SU-DHL-6 (cell line): ENCODE results near the gene RING1.

Experiments used
- H2AFZ ChIP-seq: fragments of 200-600 bp; sonication (generic); 2 replicates; pipeline ENCODE4 v1.6.1; 2014; ENCODE audit warnings: low read depth, mild to moderate bottlenecking, moderate library complexity, mixed read lengths, antibody characterized with exemption, low read length; ENCODE audit not compliant: severe bottlenecking
- H3F3A ChIP-seq: fragments of 200-600 bp; shearing (Covaris generic); 2 replicates; pipeline ENCODE4 v1.6.0; 2016; ENCODE audit warnings: antibody characterized with exemption, mild to moderate bottlenecking; ENCODE audit not compliant: insufficient read depth
- H3K27ac ChIP-seq: fragments of 200-600 bp; sonication (generic); 2 replicates; pipeline ENCODE4 v1.5.1; 2016; ENCODE audit warnings: low read depth, mild to moderate bottlenecking, low read length, moderate library complexity, mixed read lengths
- H3K27me3 ChIP-seq: fragments of 200-600 bp; sonication (generic), shearing (Covaris generic); 2 replicates; pipeline ENCODE4 v1.6.0; 2014; ENCODE audit warnings: mild to moderate bottlenecking, low read length
- H3K36me3 ChIP-seq: fragments of 200-600 bp; sonication (generic); 2 replicates; pipeline ENCODE4 v1.6.1; 2014; ENCODE audit warnings: mild to moderate bottlenecking, low read length, mixed read lengths
- H3K4me2 ChIP-seq: fragments of 300-600, 200-600 bp; shearing (Covaris generic), sonication (generic); 2 replicates; pipeline ENCODE4 v1.6.0; 2014; ENCODE audit warnings: low read length, low read depth, mild to moderate bottlenecking; ENCODE audit not compliant: poor library complexity, severe bottlenecking
- H3K4me3 ChIP-seq: fragments of 200-600 bp; sonication (generic); 2 replicates; pipeline ENCODE4 v1.5.1; 2014; ENCODE audit warnings: antibody characterized with exemption, low read length, mild to moderate bottlenecking, mixed read lengths; ENCODE audit not compliant: insufficient read depth, poor library complexity, severe bottlenecking
- H3K79me2 ChIP-seq: fragments of 200-600 bp; sonication (generic); 2 replicates; pipeline ENCODE4 v1.6.1; 2014; ENCODE audit warnings: mild to moderate bottlenecking, low read length, moderate library complexity; ENCODE audit not compliant: insufficient read depth
- H3K9ac ChIP-seq: fragments of 200-600 bp; sonication (generic); 2 replicates; pipeline ENCODE4 v1.7.0; 2014; ENCODE audit warnings: mild to moderate bottlenecking, low read length
- H3K9me2 ChIP-seq: fragments of 200-600 bp; sonication (generic); replicated peaks from 2 replicates; pipeline ENCODE4 v1.6.1; 2014; ENCODE audit warnings: low read length; ENCODE audit not compliant: insufficient read depth
- H3K9me3 ChIP-seq: fragments of 200-600 bp; sonication (generic); 2 replicates; pipeline ENCODE4 v1.6.1; 2014; ENCODE audit warnings: low read length, mixed read lengths; ENCODE audit not compliant: insufficient read depth
- H4K20me1 ChIP-seq: fragments of 200-600 bp; sonication (generic); 2 replicates; pipeline ENCODE4 v1.6.1; 2014; ENCODE audit warnings: low read depth, mild to moderate bottlenecking, antibody characterized with exemption, low read length, moderate library complexity, mixed read lengths
- EZH2phosphoT487 ChIP-seq: fragments of 200-600 bp; sonication (generic), shearing (Covaris generic); conservative IDR thresholded peaks from 2 replicates; pipeline ENCODE4 v1.6.1; 2018; ENCODE audit warnings: mild to moderate bottlenecking, antibody characterized with exemption, low read length, moderate library complexity, mixed read lengths
- TF ChIP-seq, protein P1 (sequence below): fragments of 200-600 bp; sonication (generic); IDR thresholded peaks from one replicate; pipeline ENCODE4 v1.5.1; 2017; ENCODE audit warnings: antibody characterized with exemption, mild to moderate bottlenecking, low read length, moderate library complexity; ENCODE audit not compliant: insufficient read depth, poor library complexity, severe bottlenecking

RING1 gene

DNA sequence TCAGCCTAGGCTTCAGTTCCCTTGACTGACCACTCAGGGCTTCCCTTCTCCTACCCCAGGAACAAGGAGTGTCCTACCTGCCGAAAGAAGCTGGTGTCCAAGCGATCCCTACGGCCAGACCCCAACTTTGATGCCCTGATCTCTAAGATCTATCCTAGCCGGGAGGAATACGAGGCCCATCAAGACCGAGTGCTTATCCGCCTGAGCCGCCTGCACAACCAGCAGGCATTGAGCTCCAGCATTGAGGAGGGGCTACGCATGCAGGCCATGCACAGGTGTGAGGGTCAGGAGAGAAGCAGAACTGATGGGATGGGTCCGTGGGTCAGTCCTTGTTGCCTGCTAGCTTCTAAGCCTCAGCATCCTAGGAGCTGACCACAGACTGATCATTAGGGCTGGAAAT lies 1.6 kb downstream of the RING1 start:
- Histone ChIP-seq H3F3A (peaks cover 16% of the 10 kb centered on the region), H3K79me2 (no peaks in the 10 kb centered on the region), H3K9ac (no peak overlapping the region), H3K27ac (no peak overlapping the region), H4K20me1 (no peaks in the 10 kb centered on the region), H3K36me3 (no peaks in the 10 kb centered on the region), H2AFZ (no peak overlapping the region), H3K4me3 (no peak overlapping the region), H3K4me2 (no peak overlapping the region), H3K9me3 (no peaks in the 10 kb centered on the region), H3K9me2 (no peaks in the 10 kb centered on the region), H3K27me3 (no peaks in the 10 kb centered on the region)
- TF ChIP-seq EZH2phosphoT487 = no peak
- TF ChIP-seq, protein P1, sequence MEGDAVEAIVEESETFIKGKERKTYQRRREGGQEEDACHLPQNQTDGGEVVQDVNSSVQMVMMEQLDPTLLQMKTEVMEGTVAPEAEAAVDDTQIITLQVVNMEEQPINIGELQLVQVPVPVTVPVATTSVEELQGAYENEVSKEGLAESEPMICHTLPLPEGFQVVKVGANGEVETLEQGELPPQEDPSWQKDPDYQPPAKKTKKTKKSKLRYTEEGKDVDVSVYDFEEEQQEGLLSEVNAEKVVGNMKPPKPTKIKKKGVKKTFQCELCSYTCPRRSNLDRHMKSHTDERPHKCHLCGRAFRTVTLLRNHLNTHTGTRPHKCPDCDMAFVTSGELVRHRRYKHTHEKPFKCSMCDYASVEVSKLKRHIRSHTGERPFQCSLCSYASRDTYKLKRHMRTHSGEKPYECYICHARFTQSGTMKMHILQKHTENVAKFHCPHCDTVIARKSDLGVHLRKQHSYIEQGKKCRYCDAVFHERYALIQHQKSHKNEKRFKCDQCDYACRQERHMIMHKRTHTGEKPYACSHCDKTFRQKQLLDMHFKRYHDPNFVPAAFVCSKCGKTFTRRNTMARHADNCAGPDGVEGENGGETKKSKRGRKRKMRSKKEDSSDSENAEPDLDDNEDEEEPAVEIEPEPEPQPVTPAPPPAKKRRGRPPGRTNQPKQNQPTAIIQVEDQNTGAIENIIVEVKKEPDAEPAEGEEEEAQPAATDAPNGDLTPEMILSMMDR = no peak

DNA sequence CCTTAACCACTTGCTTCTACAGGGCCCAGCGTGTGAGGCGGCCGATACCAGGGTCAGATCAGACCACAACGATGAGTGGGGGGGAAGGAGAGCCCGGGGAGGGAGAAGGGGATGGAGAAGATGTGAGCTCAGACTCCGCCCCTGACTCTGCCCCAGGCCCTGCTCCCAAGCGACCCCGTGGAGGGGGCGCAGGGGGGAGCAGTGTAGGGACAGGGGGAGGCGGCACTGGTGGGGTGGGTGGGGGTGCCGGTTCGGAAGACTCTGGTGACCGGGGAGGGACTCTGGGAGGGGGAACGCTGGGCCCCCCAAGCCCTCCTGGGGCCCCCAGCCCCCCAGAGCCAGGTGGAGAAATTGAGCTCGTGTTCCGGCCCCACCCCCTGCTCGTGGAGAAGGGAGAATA lies 2.8 kb downstream of the RING1 start:
- no peaks in the 10 kb centered on the region for H3K9me2 ChIP-seq
- no peaks in the 10 kb centered on the region for H3K9me3 ChIP-seq
- no peaks in the 10 kb centered on the region for H4K20me1 ChIP-seq
- peaks cover 7% of the 10 kb centered on the region for H3F3A ChIP-seq
- no peaks in the 10 kb centered on the region for H3K79me2 ChIP-seq
- H3K4me3 ChIP-seq = no peak overlapping the region
- H3K9ac ChIP-seq = no peak overlapping the region
- TF ChIP-seq, protein P1 = no peak
- no peak for TF ChIP-seq EZH2phosphoT487
- no peak overlapping the region for H3K27ac ChIP-seq
- no peak overlapping the region for H3K4me2 ChIP-seq
- H3K27me3 ChIP-seq = no peaks in the 10 kb centered on the region
- no peak overlapping the region for H2AFZ ChIP-seq
- no peaks in the 10 kb centered on the region for H3K36me3 ChIP-seq

DNA sequence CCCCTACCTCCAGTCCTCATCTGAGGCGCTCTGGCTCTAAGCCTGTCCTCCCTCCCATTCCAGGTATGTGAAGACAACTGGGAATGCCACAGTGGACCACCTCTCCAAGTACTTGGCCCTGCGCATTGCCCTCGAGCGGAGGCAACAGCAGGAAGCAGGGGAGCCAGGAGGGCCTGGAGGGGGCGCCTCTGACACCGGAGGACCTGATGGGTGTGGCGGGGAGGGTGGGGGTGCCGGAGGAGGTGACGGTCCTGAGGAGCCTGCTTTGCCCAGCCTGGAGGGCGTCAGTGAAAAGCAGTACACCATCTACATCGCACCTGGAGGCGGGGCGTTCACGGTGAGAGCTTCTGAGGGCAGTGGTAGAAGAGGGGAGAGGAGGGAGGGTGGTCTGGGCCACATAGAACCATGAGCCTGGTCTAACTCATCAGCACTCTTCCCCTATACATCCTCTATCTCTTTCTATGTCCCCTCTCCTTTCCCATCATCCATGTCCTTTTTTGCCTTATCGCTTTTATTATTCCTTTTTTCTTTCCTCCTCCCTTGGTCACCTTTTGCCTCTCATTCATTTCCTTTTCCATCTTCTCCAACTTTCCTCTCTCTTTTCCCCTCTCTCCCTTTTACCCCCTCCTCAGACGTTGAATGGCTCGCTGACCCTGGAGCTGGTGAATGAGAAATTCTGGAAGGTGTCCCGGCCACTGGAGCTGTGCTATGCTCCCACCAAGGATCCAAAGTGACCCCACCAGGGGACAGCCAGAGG lies 3.5 kb downstream of the RING1 start:
- H3K4me2 ChIP-seq = no peak overlapping the region
- no peaks in the 10 kb centered on the region for H3K9me2 ChIP-seq
- TF ChIP-seq, protein P1 = no peak
- no peak for TF ChIP-seq EZH2phosphoT487
- H2AFZ ChIP-seq = no peak overlapping the region
- no peaks in the 10 kb centered on the region for H3K27me3 ChIP-seq
- no peaks in the 10 kb centered on the region for H3K36me3 ChIP-seq
- no peaks in the 10 kb centered on the region for H3K79me2 ChIP-seq
- H3K27ac ChIP-seq = no peak overlapping the region
- no peaks in the 10 kb centered on the region for H4K20me1 ChIP-seq
- H3K4me3 ChIP-seq = no peak overlapping the region
- peaks cover 6% of the 10 kb centered on the region for H3F3A ChIP-seq
- H3K9ac ChIP-seq = no peak overlapping the region
- no peaks in the 10 kb centered on the region for H3K9me3 ChIP-seq

DNA sequence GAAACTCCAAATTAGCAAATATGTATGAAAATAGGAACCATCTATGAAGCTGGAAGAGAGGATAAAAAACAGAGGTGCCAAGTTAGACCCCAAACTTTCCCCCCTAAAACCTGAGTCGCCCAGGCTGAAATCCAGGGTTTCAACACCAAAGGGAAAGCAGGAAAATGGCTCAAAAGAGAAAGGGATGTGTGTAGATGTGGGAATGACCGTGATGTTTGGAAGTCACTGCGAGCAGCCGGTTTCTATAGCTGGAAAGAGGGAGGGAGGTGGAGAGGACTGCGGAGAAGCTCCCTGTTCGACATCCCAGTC lies 4.5 kb downstream of the RING1 start:
- peaks cover 6% of the 10 kb centered on the region for H3F3A ChIP-seq
- no peak overlapping the region for H3K4me3 ChIP-seq
- no peaks in the 10 kb centered on the region for H3K9me3 ChIP-seq
- H3K27ac ChIP-seq = no peak overlapping the region
- H3K4me2 ChIP-seq = no peak overlapping the region
- H3K27me3 ChIP-seq = no peaks in the 10 kb centered on the region
- H3K9ac ChIP-seq = no peak overlapping the region
- H3K36me3 ChIP-seq = no peaks in the 10 kb centered on the region
- no peaks in the 10 kb centered on the region for H4K20me1 ChIP-seq
- H2AFZ ChIP-seq = no peak overlapping the region
- H3K79me2 ChIP-seq = no peaks in the 10 kb centered on the region
- TF ChIP-seq EZH2phosphoT487 = no peak
- TF ChIP-seq, protein P1 = no peak
- no peaks in the 10 kb centered on the region for H3K9me2 ChIP-seq
